Bone marrow (tissue), 2 donors: ENCODE data around the gene ACD.
"Not testable (repeated sequence)": the region's sequence is repeated elsewhere in the genome, so short reads cannot be mapped to it uniquely, and the experiment has no call there.

ENCODE experiments used
- DNase-seq, 2 donors: peaks; one replicate each; lab custom pipeline; 2025; lab: John Stamatoyannopoulos, UW

ACD gene

GRCh38 chr16:67659675-67660563 is at the start of gene ACD:
Gene ACD (minus strand): TSS chr16:67660260. CDS start chr16:67660220, 40 bp downstream.
- peak; percentile 77 to 88 for DNase-seq

GRCh38 chr16:67709050-67709449 is 49.0 kb upstream of the ACD start:
- DNase-seq = no peak

- no peak for DNase-seq
Measured at GRCh38 chr16:67708368-67708771, 48.3 kb upstream of the ACD start.

GRCh38 chr16:67707790-67708189 is 47.7 kb upstream of the ACD start:
- no peak for DNase-seq

GRCh38 chr16:67707210-67707609 is 47.1 kb upstream of the ACD start:
- DNase-seq = no peak

- no peak for DNase-seq
Measured at GRCh38 chr16:67704110-67704509, 44.0 kb upstream of the ACD start.

GRCh38 chr16:67703626-67704025 is 43.6 kb upstream of the ACD start:
- no peak for DNase-seq

- no peak for DNase-seq
Measured at GRCh38 chr16:67702130-67702529, 42.1 kb upstream of the ACD start.

GRCh38 chr16:67701420-67701819 is 41.4 kb upstream of the ACD start:
- no peak for DNase-seq

GRCh38 chr16:67699265-67699664 is 39.2 kb upstream of the ACD start:
- no peak for DNase-seq

GRCh38 chr16:67697422-67698185 is 37.5 kb upstream of the ACD start:
- no peak for DNase-seq

GRCh38 chr16:67694611-67695010 is 34.6 kb upstream of the ACD start:
- DNase-seq = no peak

GRCh38 chr16:67693517-67694285 is 33.6 kb upstream of the ACD start:
- DNase-seq = not testable (repeated sequence)

- no peak for DNase-seq
Measured at GRCh38 chr16:67685388-67686112, 25.5 kb upstream of the ACD start.

GRCh38 chr16:67683767-67684166 is 23.7 kb upstream of the ACD start:
- DNase-seq = no peak

GRCh38 chr16:67679935-67680897 is 20.2 kb upstream of the ACD start:
- no peak for DNase-seq

GRCh38 chr16:67678354-67679023 is 18.4 kb upstream of the ACD start:
- DNase-seq = no peak

- DNase-seq = no peak
Measured at GRCh38 chr16:67677712-67678111, 17.7 kb upstream of the ACD start.

GRCh38 chr16:67676939-67677338 is 16.9 kb upstream of the ACD start:
- no peak for DNase-seq

GRCh38 chr16:67676516-67676915 is 16.5 kb upstream of the ACD start:
- DNase-seq = no peak
